8988T (cell line): ENCODE data around the gene CFAP46.
A peak's percentile ranks its signal among the peaks of the same experiment; 100 is the strongest.
"Not testable (repeated sequence)": the region's sequence is repeated elsewhere in the genome, so short reads cannot be mapped to it uniquely, and the experiment has no call there.

Experiments used
- DNase-seq: peaks from one replicate; pipeline ENCODE4 v3.0.0; 2011

CFAP46 gene

DNA sequence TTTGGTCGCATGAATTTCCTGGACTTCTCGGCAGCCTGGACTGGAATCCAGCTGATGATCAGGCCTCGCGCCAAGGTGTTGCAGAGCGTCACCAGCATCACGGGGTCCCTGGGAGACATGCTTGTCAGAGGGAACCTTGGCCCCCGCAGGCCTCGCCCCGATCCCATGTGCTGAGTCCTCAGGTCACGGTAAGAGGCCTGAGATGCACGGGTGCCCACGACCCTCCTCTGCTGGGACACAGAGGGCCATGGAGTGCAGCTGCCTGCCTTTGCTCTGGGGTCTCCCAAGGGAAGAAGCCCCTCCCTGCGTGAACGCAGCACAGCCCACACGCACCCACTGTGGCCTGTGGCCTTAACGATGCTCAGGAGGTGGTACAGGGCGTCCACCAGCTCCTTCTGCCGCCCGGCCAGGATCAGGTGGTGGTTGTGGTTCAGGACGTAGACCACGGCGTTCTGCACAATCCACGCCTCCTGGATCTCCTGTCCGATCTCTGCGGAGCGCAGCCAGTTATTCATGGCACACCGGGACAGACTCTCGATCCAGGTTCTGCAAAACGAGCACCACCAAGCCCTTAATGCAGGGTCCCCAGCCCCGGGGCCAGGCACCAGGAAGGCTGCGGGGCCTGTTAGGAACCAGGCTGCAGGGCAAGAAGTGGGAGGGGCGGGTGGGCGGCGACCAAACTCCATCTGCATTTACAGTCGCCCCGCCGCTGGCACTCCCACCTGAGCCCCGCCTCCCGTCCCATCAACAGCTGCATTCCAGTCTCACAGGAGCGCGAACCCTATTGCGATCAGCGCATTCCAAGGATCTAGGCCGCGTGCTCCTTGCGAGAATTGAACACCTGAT lies 29.4 kb downstream of the CFAP46 start:
- DNase-seq: no peak

DNA sequence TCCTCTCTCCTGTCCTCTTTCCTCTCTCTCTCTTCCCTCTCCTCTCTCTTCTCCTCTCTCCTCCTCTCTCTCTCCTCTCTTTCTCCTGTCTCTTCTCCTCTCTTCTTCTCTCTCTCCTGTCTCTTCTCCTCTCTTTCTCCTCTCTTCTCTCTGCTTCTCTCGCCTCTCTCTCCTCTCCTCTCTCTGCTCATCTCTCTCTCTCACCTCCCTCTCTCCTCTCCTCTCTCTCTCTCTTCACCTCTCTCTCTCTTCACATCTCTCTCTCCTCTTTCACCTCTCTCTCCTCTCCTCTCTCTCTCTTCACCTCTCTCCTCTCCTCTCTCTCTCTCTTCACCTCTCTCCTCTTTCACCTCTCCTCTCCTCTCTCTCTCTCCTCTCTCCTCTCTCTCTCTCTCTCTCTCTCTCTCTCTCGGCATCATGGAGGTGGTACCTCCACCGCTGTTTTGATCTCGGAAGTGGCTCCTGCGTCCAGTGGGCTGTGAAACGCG lies 30.1 kb downstream of the CFAP46 start:
- no peak for DNase-seq

DNA sequence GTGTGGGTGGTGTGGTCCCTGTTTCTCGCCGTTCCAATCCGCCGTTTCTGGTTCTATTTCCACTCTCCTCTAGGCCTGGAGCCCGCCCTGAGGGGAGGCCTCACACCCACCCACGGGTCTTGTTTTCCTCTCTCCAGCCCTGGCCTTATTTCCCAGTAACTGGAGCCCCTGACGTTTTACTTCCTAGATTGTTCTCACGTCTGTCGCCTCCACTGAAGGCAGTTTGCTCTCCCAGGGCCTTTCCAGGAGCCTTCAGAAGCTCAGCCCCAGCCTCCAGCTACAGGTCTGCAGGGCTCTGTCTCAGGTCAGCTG lies 30.6 kb downstream of the CFAP46 start:
- no peak for DNase-seq

DNA sequence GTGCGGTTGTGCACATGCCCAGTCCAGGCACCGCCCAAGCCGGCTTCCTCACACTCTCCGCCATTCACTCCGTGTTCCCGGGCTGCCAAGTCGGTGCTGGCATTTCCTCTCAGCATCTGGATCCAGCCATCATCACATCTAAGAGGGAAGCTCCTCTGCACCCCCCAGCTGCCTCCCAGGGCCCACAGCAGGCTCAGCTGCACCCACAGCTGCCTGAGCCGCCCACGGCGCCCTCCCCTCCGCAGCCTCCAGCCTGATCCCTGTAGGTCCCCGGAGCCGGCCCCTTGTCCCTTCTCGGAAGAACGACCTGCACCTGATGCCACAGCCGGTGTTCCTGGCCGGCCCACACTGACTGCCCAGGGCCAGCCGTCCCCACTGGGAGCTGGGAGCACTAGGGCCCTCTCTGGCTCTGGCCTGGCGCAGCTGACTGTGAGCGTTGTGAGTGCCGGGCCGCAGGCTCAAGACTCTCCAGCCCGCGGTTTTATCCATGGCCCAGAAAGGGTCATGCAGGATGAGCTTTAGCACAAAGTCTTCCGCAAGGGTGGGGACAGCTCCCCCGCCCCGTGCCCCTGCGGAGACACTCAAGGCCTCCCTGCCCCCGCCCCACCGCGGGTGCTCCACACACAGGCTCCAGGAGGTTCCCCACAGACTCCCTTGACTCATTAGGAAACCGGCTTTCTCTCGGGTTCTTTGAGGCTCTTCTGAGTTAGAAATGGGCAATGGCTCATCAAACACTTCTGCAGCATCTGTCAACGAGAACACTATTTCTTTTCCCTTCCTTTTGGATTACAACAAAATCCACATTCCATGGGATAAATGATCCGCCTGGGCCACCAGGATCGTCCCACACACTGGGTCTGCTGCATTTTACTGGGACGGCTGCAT lies 31.2 kb downstream of the CFAP46 start:
- DNase-seq: no peak

DNA sequence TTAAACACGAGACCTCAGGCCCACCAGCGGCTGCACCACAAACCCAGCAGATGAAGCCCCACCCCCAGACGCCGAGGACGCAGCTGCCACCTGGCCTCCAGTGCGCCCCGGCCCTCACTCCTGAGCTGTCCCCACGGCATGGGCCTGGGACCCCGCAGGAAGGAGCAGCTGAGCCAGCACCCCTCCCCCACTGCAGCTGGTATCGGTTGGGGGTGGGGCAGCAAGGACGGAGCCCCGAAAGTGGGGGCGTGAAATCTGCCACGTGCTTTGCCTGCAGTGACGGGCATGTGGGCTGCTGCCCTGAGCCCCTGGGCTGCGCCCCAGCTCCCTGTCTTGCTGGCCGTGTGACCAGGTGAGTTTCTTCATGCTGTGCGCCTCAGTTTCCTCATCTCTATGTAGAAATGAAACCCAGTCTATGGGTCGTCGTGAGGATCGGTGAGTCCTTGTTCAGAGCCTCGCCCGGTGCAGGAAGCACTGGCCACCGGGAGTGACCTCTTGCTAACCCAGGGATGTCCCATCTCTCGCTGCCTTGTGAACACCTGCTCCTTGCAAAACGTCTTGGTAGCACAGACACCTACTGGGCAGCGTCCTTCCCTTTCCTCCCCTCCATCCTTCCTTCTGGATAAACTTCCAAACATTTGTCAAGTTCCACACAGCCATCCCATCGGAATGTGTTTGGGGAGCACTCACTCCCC lies 32.0 kb downstream of the CFAP46 start:
- no peak for DNase-seq

DNA sequence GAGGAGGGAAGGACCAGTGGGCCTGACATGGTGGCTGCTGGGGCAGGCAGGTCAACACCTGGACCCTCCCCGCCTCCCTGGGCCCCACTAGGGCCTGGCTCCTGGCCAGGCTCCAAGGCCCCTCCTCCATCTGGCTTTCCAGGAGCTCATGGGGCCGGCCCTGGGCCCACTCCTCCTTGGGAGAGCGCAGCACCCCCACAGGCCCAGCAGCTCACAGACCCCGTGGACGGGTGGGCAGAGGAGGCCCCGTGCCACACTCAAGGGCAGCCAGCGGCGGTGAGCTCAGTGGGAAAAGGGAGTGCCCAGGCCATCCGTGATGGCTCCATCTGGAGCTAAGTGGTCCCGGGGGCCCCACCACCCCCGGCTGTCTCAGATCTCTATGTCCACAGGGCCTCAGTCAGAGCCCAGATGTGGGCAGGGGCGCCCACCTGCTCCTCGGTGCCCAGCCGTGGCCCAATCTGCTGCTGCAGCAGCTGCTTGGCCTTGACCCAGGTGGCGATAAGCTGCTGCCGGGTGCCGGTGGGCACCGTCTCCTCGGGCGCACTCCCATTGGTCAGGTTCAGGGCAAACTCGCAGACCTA lies 32.8 kb downstream of the CFAP46 start:
- no peak for DNase-seq

DNA sequence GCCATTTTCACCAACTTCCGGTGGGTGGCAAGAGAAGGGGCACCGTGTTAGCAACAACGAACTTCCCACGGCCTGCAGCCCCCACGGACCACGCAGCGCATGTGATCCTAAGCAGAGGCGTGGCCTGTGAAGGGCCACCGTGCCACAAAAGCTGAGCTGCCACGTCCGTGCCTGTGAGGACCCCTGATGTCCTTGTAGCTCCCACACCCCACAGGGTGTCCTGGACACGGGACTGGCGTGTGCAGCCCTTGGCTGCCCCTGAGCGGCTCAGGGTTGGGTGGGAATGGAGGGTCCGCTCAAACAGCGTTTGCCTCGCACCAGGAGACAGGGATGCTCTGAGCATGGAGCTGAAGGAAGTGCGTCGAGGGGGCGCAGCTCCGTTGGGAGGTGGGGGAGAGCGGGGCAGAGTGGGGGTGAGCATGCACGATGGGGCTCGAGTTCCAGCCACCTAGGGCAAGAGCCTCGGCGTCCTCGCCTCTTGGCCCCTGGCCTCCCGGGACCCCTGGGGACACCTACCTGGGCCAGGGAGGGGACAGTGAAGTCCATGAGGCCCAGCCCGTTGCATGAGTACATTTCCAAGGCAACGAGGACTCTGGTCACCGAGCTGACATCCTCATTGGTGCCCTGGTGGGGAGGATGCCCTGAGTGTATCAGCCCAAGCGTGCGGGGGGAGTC lies 33.6 kb downstream of the CFAP46 start:
- no peak for DNase-seq

DNA sequence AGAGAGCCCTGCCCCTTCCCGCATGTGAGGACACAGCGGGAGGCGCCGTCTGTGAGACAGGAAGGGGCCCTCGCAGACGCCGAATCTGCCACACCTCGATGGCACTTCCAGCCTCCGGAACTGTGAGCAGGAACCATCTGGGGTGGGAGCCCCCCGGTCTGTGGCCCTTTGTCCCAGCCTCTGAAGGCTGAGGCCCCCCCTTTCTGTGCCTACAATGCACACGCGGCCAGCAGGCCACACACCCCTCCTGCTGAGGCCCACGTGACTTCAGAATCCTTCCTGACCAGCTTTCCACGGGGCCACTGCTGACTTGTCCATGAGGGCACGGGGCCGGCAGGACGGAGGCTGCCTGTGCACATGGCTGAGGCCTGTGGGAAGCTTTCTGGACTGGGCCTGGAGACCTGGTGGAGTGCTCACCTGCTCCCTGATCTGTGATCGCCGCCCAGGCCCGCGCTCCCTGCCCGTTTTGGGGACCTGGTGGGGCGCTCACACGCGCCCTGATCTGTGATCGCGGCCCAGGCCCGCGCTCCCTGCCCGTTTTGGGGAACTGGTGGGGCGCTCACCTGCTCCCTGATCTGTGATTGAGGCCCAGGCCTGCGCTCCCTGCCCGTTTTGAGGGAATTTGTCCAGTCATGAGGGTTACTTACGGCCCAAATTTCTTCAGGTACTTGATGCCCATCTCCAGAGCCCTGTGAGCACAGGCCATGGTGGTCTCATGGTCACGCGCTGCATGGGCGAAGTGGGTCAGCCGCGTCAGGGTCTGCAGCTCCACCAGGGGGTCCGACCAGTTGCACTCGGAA lies 34.3 kb downstream of the CFAP46 start:
- DNase-seq: no peak

DNA sequence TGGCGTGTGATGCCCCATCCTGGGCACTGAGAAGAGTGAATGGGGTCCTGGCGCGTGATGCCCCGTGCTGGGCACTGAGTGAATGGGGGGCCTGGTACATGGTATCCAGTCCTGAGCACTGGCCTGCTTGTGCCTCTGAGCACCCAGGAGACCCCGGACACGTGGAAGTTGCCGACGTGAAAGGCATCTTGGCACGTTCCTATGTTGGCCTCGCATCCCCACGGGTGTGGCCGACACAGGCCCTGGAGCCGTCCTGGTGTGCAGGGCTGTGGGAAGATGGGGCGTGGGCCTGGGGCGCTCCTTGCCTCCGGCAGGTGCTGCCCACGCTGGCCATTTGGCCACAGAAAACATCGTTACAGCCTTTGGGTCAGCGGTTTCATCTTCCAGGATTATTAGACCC lies 35.5 kb downstream of the CFAP46 start:
- no peak for DNase-seq

DNA sequence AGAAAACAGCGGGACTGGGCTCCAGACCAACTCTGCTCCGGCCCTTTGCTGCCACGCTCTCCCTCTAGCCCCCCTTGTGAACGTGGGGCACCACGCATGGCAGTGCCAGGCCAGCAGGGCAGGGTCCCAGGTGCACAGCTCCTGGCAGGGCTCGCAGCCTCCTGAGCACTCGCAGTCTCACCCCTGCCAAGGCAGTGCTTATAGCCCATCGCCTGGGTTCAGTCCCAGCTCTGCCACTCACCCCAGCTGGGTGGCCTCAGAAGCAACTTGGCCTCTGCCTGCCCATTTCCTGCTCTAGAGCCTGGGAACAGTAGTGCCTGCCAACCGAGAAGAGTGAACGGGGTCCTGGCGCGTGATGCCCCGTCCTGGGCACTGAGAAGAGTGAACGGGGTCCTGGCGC lies 36.3 kb downstream of the CFAP46 start:
- DNase-seq: no peak

DNA sequence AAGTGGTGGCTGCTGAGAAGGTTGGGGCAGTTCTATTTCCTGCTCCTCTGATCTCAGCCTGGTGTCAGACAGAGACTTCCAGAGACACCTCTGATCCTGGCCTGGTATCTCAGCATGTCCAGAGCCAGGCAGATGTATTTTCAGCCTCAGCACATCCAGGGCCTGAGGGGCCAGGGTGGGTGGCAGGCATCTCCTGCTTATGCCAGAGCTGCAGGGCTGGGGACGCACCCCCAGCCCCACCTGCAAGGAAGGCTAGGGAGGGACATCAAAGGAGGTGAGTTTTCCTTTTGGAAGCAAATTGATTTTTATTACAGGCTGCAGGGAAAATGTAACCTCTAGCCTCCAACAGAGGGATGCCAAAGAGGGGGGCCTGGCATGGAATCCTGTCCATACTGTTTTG lies 36.7 kb downstream of the CFAP46 start:
- no peak for DNase-seq

DNA sequence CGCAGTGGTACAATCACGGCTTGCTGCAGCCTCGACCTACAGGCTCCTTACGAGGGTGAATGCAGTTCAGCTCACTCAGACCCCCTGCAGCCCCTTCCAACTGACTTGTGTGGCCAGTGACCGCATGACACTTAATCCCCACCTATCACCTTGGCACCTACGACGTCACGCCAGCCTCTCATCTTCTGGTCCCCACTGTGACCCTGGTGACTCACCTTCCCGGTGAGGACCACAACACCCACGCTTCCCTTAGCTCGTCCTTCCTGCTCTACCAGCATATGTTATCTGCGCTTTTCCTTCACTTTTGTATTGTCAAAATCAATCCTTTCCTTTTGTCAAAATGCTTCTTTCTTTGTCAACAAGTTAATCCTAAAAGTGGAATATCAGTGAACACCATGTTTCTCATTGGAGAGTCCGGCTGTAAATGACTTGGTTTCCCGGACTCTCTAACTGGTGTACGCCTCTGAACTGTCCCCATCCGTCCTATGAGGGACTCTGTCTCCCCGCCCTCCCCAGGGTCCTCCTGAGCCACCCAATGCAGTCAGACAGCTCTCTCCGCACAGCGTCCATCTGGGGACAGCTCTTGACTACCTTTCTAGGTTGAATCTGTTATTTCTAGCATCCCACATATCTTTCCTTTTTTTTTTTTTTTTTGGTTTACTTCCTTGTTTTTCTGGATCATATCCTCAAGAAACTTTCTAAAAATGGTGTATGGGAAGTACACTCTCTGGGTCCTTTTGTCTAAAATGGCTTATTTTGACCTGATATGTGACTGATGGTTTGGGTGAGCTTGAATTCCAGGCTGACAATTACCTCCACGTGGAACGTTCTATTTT lies 37.3 kb downstream of the CFAP46 start:
- DNase-seq: no peak

DNA sequence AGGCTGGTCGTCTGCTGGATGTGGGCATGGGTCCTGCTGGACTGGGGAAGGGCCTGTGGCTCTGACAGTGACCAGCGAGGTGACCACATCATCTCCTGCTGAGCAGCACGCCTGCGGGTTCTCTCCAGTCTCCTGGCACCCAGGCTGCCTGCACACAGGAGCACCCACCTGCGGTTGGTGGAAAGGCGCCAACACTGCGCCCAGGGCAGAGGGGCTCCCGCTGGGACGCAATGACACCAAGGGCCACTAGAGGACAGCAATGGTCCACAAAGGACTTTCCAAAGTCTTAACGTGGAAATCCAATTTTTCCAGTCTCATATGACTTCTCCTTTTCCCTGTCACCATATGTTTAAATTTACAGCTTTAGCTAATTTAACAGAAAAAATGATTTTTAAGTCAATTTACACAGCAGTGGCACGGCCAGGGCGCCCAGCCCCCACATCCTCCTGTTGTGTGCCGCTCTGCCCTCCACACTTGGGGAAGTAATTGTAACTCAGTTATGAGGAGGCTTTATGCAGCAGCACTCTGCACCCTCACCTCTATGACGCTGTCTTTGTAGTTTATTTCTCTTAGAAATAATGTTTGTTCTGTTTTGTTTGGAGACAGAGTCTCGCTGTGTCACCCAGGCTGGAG lies 38.1 kb downstream of the CFAP46 start:
- peak; percentile 96 for DNase-seq

DNA sequence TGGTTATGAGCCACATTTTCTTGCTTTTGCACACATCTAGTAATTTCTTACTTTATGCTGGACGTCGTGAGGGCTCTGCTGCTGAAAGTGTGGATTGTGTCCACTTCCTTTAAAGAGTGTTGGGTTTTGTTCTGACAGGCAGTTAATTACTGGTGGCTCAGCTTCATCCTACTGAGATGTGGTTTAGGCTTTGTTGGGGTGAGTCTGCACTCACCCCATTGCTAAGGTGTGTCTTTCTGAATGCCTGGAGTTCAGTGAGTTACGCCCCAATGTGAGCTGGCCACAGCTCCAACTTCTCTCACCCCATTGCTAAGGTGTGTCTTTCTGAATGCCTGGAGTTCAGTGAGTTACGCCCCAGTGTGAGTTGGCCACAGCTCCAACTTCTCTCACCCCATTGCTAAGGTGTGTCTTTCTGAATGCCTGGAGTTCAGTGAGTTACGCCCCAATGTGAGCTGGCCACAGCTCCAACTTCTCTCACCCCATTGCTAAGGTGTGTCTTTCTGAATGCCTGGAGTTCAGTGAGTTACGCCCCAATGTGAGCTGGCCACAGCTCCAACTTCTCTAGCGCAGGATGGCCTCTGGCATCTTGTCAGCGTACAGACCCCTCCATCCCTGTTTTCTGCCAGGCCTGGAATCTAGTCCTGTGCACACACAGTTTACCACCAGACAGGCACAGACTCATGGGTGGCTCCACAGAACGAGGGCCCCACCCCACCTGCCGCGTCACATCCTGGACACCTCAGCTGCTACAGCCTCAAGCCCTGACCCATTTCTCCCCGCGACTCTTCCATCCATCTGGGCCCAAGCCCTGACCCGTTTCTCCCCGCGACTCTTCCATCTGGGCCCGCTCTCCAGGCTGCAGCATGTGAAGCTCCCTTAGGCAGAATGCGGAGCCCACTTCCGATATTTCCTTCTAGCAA lies 39.5 kb downstream of the CFAP46 start:
- DNase-seq: not testable (repeated sequence)

DNA sequence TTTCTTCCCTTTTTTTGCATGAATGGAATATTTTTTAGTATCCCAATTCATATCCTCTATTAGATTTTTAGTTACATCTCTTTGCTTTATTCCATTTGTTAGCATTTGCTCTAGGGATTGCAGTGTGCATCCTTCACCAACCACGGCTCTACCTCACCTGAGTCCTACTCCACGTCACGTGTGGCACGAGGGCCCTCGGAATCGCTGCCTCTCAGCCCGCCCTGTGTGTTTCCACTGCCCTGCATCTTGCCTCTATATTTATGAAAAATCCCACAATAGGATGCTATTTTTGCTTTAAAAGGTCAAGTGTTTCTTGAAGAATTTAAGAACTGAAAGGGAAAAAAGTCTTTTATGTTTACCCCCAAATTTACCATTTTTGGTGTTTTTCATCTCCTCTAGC lies 41.0 kb downstream of the CFAP46 start:
- no peak for DNase-seq

DNA sequence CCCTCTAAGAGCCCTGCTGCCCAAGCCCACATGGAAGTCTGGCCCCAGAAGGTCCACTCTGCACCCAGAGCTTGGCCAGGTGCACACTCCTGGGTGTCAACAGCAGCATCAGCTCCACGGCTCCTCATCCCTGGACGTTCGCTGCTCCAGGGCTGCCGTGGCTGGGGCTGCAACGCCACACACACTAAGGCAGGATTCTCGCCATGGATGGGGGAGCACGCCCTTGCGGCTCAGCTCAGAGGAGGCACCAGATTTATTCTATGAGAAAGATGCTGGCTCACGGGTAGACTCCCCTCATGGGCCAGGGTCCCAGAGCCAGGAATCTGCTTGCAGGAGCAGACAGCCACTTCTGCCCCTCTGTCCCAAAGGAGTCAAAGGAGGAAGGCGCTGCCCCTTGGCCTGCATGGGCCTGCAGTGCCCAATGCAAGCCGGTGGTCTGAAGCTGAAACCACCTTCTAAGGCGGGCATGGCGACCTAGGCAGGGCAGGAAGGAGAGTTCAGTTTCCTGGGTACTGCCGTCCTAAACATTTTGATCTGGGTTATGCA lies 42.1 kb downstream of the CFAP46 start:
- DNase-seq: no peak

DNA sequence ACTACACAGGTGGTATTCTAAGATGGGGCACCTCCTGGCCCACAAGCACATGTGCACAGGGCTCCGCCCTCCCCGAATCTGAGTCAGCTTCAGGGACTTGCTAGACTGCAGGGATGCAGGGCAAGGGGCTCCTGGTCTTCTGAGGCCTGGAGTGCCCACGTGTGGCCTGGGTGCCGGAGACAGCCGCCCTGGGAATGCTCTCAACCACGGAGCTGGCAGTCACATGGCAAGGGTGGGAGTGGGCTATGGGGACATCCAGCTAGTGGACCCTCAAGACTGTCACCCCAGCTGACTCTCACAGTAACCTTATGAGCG lies 42.7 kb downstream of the CFAP46 start:
- no peak for DNase-seq

DNA sequence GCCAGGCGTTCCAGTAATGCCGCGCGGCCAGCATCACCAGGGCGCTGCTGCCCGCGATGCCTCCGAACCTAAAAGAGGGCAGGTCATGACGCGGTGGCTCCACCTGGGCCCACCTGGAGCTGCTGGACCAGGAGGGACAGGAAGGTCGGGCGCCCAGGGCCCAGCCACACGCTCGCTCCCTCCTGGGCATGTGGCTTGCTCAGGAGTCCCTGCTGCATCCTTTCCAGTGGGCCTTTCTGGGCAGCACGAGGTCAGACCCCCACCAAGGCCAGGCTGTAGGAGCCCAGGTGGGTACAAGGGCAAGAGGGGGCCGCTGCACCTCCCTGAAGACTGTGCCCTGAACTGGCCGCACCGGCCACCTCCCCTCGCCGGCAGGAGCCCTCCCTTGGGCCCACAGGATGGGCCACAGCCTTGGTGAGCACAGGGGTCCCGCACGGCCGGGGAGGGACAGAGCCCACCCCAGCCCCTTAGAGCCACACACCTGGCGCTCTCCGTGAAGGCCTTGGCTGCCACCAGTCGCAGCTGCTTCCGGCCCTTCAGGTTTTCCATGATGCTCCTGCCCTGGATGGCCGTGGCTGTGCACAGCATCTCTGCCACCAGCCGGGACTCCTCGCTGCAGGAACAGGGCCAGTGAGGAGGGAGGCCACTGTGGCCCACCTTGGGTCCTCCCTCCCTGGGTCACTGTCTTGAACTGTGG lies 43.2 kb downstream of the CFAP46 start:
- DNase-seq: no peak
